Smooth muscle cell (in vitro differentiated cells): Measurements from ENCODE around the gene PRKAG2. TPM values are rescaled to one million over a fixed set of nuclear protein-coding genes. Genes with fewer than 3 reads are reported as not detected.

Experiments used
- DNase-seq: peaks from one replicate; lab custom pipeline; 2025; ENCODE audit not compliant: unreplicated experiment; lab: John Stamatoyannopoulos, UW
- H2AFZ ChIP-seq: fragments of 200-600 bp; sonication (generic); 2 replicates; pipeline ENCODE4 v1.6.0; 2016; ENCODE audit warnings: antibody characterized with exemption, low read depth, mild to moderate bottlenecking
- H3F3A ChIP-seq: fragments of 200-600 bp; sonication (generic); 2 replicates; pipeline ENCODE4 v1.6.0; 2017; ENCODE audit warnings: antibody characterized with exemption, low read depth
- H3K27ac ChIP-seq: fragments of 200-600 bp; sonication (generic); 2 replicates; pipeline ENCODE4 v1.5.1; 2016; ENCODE audit warnings: low read depth, mild to moderate bottlenecking
- H3K27me3 ChIP-seq: fragments of 200-600 bp; sonication (generic); 2 replicates; pipeline ENCODE4 v1.6.1; 2016; ENCODE audit warnings: low read depth, mild to moderate bottlenecking
- H3K36me3 ChIP-seq: fragments of 200-600 bp; sonication (generic); 2 replicates; pipeline ENCODE4 v1.5.1; 2016; ENCODE audit warnings: low read depth
- H3K4me1 ChIP-seq: fragments of 200-600 bp; sonication (generic); 2 replicates; pipeline ENCODE4 v1.5.1; 2016; ENCODE audit warnings: low read depth
- H3K4me2 ChIP-seq: fragments of 200-600 bp; sonication (generic); 2 replicates; pipeline ENCODE4 v1.6.0; 2016; ENCODE audit warnings: mild to moderate bottlenecking
- H3K4me3 ChIP-seq: fragments of 200-600 bp; sonication (generic); 2 replicates; pipeline ENCODE4 v1.5.1; 2016; ENCODE audit warnings: mild to moderate bottlenecking
- H3K79me2 ChIP-seq: fragments of 200-600 bp; sonication (generic); 2 replicates; pipeline ENCODE4 v1.6.0; 2016; ENCODE audit warnings: low read depth, mild to moderate bottlenecking
- H3K9ac ChIP-seq: fragments of 200-600 bp; sonication (generic); 2 replicates; pipeline ENCODE4 v1.6.0; 2016; ENCODE audit warnings: low read depth
- H3K9me3 ChIP-seq: fragments of 200-600 bp; sonication (generic); replicated peaks from 2 replicates; pipeline ENCODE4 v1.5.1; 2016; ENCODE audit warnings: low read depth
- H4K20me1 ChIP-seq: fragments of 200-600 bp; sonication (generic); 2 replicates; pipeline ENCODE4 v1.6.0; 2016; ENCODE audit warnings: low read depth
- WGBS: methylation state at CpG from one replicate; pipeline ENCODE4 v1.1.7; 2016; ENCODE audit warnings: low lambda C conversion rate; 5-methylcytosine and 5-hydroxymethylcytosine counted together
- polyA plus RNA-seq: library from polyadenylated mRNA; unstranded; fragments of >200 nt; fragmentation: Nextera tagmentation; extraction: Ambion mirVana; gene quantifications from 2 replicates; pipeline ENCODE4 v1.2.1, GENCODE V29; 2016
- total RNA-seq: library from RNA; depleted of rRNA; stranded (reverse); fragments of >200 nt; gene quantifications from 2 replicates; pipeline ENCODE4 v1.2.3, GENCODE V29; 2014
- TF ChIP-seq, protein P1 (sequence below): fragments of 200-600 bp; sonication (generic); IDR thresholded peaks from 2 replicates; pipeline ENCODE4 v1.5.1; 2017; ENCODE audit warnings: borderline replicate concordance, mild to moderate bottlenecking, antibody characterized with exemption; ENCODE audit not compliant: insufficient read depth, poor library complexity, severe bottlenecking

The PRKAG2 gene
- total and polyA plus RNA-seq, 2 experiments from 2014 or later, result 3.5 to 3.9 TPM

DNA sequence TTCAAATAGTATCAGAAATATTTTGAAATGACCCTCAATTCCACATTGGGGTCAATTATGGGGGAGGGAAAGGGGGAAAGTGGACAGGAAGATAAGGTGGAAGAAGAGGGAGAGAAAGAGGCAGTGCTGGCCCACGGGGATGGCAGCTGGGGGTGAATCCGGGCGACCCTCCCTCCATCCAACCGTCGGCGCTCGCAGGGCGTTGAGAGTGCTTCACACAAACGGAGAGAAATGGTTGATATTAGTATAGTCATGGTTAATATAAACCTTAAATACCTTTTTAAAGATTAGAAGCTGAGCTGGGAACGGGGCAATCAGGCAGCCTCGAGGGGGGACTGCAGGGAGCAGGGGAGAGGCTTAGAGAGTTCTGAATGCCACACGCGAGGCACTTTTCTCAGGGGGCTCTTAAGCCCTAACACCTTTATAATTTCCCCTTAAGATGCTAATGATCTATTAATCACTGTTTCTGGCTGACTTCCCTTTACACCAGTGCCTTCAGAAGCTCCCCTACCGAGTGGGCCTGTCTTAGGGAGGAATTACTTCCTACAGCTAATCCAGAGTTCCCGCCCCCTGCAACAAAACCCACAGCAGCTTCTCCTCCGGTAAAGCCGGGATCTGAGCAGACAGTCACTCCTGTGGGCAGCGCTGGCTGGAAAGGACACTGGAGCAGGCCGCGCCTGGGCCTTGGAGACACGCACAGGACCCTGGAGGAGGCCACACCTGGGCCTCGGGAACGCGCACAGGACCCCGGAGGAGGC is 39.5 kb downstream of the PRKAG2 start:
- Histone ChIP-seq H3K9me3 (no peaks in the 10 kb centered on the region), H4K20me1 (no peaks in the 10 kb centered on the region), H2AFZ (peak overlapping the region; percentile 62), H3K9ac (no peak overlapping the region), H3K27me3 (no peaks in the 10 kb centered on the region), H3K4me2 (peak overlapping the region; percentile 30), H3F3A (no peaks in the 10 kb centered on the region), H3K4me3 (no peak overlapping the region), H3K79me2 (no peaks in the 10 kb centered on the region), H3K27ac (no peak overlapping the region), H3K36me3 (no peaks in the 10 kb centered on the region), H3K4me1 (peaks cover 16% of the 10 kb centered on the region)
- 64% methylated on average over 25 of the region's 25 CpGs for WGBS
- TF ChIP-seq, protein P1, sequence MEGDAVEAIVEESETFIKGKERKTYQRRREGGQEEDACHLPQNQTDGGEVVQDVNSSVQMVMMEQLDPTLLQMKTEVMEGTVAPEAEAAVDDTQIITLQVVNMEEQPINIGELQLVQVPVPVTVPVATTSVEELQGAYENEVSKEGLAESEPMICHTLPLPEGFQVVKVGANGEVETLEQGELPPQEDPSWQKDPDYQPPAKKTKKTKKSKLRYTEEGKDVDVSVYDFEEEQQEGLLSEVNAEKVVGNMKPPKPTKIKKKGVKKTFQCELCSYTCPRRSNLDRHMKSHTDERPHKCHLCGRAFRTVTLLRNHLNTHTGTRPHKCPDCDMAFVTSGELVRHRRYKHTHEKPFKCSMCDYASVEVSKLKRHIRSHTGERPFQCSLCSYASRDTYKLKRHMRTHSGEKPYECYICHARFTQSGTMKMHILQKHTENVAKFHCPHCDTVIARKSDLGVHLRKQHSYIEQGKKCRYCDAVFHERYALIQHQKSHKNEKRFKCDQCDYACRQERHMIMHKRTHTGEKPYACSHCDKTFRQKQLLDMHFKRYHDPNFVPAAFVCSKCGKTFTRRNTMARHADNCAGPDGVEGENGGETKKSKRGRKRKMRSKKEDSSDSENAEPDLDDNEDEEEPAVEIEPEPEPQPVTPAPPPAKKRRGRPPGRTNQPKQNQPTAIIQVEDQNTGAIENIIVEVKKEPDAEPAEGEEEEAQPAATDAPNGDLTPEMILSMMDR, result no peak
- no peak for DNase-seq

DNA sequence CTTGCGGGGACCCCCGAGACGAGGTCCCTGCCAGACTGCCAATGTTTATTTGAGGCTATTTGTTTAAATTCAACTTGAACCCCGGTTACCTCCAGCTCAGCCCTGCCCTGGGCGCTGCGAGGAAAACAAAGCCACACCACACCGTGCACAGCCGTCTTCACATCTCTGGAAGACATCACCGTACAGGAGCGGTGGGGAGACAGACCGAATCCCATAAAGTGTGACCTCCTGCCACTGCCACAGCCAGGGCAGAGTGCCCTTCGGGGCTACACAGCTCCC is 40.0 kb downstream of the PRKAG2 start:
- Histone ChIP-seq H3K27ac (no peak overlapping the region), H3K27me3 (no peaks in the 10 kb centered on the region), H3F3A (no peaks in the 10 kb centered on the region), H2AFZ (no peak overlapping the region), H3K4me2 (no peak overlapping the region), H3K36me3 (no peaks in the 10 kb centered on the region), H3K79me2 (no peaks in the 10 kb centered on the region), H3K9me3 (no peaks in the 10 kb centered on the region), H4K20me1 (no peaks in the 10 kb centered on the region), H3K4me1 (peaks cover 16% of the 10 kb centered on the region), H3K4me3 (no peak overlapping the region), H3K9ac (no peak overlapping the region)
- WGBS, result 88% methylated on average over 12 of the region's 12 CpGs
- DNase-seq, result no peak
- TF ChIP-seq, protein P1, result no peak

DNA sequence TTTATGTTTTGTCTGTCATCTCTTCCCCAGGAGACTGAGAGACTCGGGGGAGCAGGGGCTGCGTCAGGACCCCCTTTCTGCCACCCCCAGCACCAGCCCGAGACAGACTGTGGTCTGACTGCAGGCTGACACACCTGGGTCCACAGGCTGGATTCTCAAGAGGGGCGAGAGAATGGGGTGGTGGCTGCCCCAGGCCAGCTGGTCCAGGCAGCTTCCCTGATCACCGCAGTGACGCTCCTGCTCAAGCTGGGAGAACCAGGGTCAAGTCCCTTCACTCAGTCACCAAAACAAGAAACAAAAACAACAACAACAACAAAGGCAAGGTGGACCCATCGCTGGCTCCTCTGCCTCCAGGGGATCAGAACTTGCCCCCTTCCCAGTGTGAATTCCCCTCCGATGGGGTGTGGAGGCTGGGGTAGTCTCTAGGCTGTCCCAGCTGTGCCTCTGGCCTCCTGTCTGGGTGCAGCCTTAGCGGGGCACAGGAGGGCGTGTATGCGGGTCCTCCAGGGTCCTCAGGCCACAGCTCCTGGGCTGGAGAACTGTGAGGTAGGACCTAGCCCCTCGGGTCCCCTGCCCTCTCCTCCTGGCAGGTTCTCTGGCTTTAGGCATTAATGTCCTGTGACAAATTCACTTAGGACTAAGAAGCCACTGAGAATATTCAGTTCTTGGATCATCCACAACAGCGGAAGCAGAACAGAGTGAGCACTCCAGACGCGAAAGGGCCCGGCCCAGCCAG is 40.6 kb downstream of the PRKAG2 start:
- Histone ChIP-seq H2AFZ (no peak overlapping the region), H3K4me2 (no peak overlapping the region), H3F3A (no peaks in the 10 kb centered on the region), H3K79me2 (no peaks in the 10 kb centered on the region), H3K9ac (no peak overlapping the region), H3K4me1 (peaks cover 16% of the 10 kb centered on the region), H3K4me3 (no peak overlapping the region), H3K27me3 (no peaks in the 10 kb centered on the region), H4K20me1 (no peaks in the 10 kb centered on the region), H3K36me3 (no peaks in the 10 kb centered on the region), H3K27ac (no peak overlapping the region), H3K9me3 (no peaks in the 10 kb centered on the region)
- DNase-seq, result no peak
- WGBS, result 92% methylated on average over 16 of the region's 16 CpGs
- TF ChIP-seq, protein P1, result no peak
